K562 (cell line): ENCODE measurements around the gene CELA3B. TPM values are rescaled to one million over a fixed set of nuclear protein-coding genes. Genes with fewer than 3 reads are reported as not detected.

Experiments used
- ARID4B ChIP-seq: sonication (generic); formaldehyde crosslinking; IDR thresholded peaks from 2 replicates; pipeline ENCODE4 v1.8.0; 2022; ENCODE audit warnings: mild to moderate bottlenecking, missing genetic modification reagents
- CBX8 ChIP-seq: fragments of 200-600 bp; sonication (generic); IDR thresholded peaks from 2 replicates; pipeline ENCODE4 v1.6.1; 2012; ENCODE audit warnings: borderline replicate concordance, mixed run types, low read depth, mild to moderate bottlenecking, moderate library complexity, mixed read lengths, low read length, control low read depth, inconsistent platforms; ENCODE audit not compliant: poor library complexity, severe bottlenecking; ENCODE audit errors: extremely low read depth
- CSDE1 ChIP-seq, 2 experiments: fragments of 450-650 bp; IDR thresholded peaks; 2 replicates each; pipeline ENCODE4 v1.6.1; 2016; ENCODE audit warnings: mild to moderate bottlenecking in 1 of 2
- DPF2 ChIP-seq: fragments of 450-650 bp; IDR thresholded peaks from 2 replicates; pipeline ENCODE4 v1.6.1; 2016
- MGA ChIP-seq: fragments of 450-650 bp; IDR thresholded peaks from 2 replicates; pipeline ENCODE4 v1.6.1; 2016; ENCODE audit warnings: mild to moderate bottlenecking, moderate library complexity
- TAF9B ChIP-seq: fragments of 450-650 bp; IDR thresholded peaks from 2 replicates; pipeline ENCODE4 v1.6.1; 2018; ENCODE audit warnings: mild to moderate bottlenecking; ENCODE audit not compliant: partially characterized antibody
- ZBTB1 ChIP-seq: sonication (generic); formaldehyde crosslinking; IDR thresholded peaks from 2 replicates; pipeline ENCODE4 v1.8.1; 2023; ENCODE audit warnings: missing genetic modification reagents, low read depth, mild to moderate bottlenecking, borderline replicate concordance
- ZNF655 ChIP-seq: fragments of 250-450 bp; sonication (Bioruptor Pico); IDR thresholded peaks from 2 replicates; pipeline ENCODE4 v1.5.0; 2021
- polyA plus RNA-seq, 8 experiments: library from polyadenylated mRNA; depleted of rRNA in 4 of 8; stranded (reverse) in 5 of 8; unstranded in 3 of 8; fragments of >200 nt; fragmentation: Nextera tagmentation in 2 of 8; fragmentation: Illumina TruSeq in 1 of 8; extraction: Ambion mirVana in 2 of 8; extraction: Trizol in 1 of 8; gene quantifications; 2 replicates each; pipeline versions ENCODE4 v1.2.1 to v1.2.3, GENCODE V29; 2011 to 2014; ENCODE audit warnings: inconsistent platforms in 1 of 8, missing spikeins in 1 of 8
- total RNA-seq, 7 experiments: library from RNA; depleted of rRNA in 6 of 7; stranded (reverse); fragments of >200 nt in 6 of 7; fragmentation: Illumina TruSeq in 2 of 7; extraction: Trizol in 2 of 7; gene quantifications; 2 replicates each; pipeline versions ENCODE4 v1.2.1 to v1.2.3, GENCODE V29; 2011 to 2021; ENCODE audit warnings: low replicate concordance in 1 of 7

Gene CELA3B
- total and polyA plus RNA-seq, 9 of the 15 experiments (the other 6 are each of a cell fraction or from before 2014, with no cell fraction given), result 3.1 TPM; not detected in 8

- no peak for TF ChIP-seq MGA
- no peak for TF ChIP-seq ZNF655 (CRISPR knock-in tag)
- no peak; the same call in 1 of the 2 replicates for TF ChIP-seq ARID4B
- no peak for TF ChIP-seq TAF9B
- TF ChIP-seq CBX8, result no peak
- TF ChIP-seq CSDE1 (IDR thresholded peaks at IDR 0.05), result no peak
- TF ChIP-seq ZBTB1 (CRISPR knock-in tag), result 0 out of 2 replicates have a peak, but pooled peaks have one; percentile 40
- TF ChIP-seq DPF2, result 0 out of 2 replicates have a peak, but pooled peaks have one; percentile 22
Observed at GRCh38 chr1:22024485-22025367, 47.9 kb downstream of the CELA3B start (continued).
